Tibial nerve (tissue), 4 donors: Measurements from ENCODE around the gene LPO.

ENCODE experiments used
- EP300 ChIP-seq, 2 donors: sonication (generic); formaldehyde crosslinking; IDR thresholded peaks; one replicate each; pipeline ENCODE4 v1.6.1; 2017; ENCODE audit warnings: antibody characterized with exemption in 2 of 2, mild to moderate bottlenecking in 1 of 2
- POLR2A ChIP-seq, 2 donors: fragments of 450-650 bp; IDR thresholded peaks; one replicate each; pipeline ENCODE4 v1.6.1; 2017; ENCODE audit warnings: antibody characterized with exemption in 2 of 2, mild to moderate bottlenecking in 2 of 2, moderate library complexity in 2 of 2
- TF ChIP-seq, protein P1 (sequence below), 5 experiments: fragments of 200-600 bp in 3 of 5; fragments of 450-650 bp in 2 of 5; sonication (generic) in 3 of 5; IDR thresholded peaks; one replicate each; pipeline ENCODE4 v1.5.1; 2016 to 2019; ENCODE audit warnings: antibody characterized with exemption in 5 of 5, mild to moderate bottlenecking in 3 of 5, moderate library complexity in 2 of 5

DNA sequence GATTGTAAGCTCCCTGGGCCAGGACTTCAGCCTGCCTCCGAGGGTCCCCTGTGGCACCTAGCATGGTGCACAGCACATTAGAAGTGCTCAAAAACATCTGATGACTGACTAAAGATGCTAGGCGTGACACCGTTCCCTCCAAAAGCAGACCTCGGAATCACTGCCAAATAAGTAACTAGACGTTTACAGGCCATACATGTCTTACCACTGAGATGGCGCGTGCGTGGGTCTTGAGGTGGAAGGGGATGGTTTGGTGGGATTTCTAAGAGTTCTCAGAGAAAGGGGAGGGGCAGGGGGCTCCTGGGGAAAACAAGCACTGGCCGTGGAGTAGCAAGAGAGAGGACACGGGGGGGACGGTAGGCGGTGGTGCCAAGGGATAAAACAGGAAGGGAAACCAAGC, 29.9 kb downstream of the LPO start:
- TF ChIP-seq, protein P1, sequence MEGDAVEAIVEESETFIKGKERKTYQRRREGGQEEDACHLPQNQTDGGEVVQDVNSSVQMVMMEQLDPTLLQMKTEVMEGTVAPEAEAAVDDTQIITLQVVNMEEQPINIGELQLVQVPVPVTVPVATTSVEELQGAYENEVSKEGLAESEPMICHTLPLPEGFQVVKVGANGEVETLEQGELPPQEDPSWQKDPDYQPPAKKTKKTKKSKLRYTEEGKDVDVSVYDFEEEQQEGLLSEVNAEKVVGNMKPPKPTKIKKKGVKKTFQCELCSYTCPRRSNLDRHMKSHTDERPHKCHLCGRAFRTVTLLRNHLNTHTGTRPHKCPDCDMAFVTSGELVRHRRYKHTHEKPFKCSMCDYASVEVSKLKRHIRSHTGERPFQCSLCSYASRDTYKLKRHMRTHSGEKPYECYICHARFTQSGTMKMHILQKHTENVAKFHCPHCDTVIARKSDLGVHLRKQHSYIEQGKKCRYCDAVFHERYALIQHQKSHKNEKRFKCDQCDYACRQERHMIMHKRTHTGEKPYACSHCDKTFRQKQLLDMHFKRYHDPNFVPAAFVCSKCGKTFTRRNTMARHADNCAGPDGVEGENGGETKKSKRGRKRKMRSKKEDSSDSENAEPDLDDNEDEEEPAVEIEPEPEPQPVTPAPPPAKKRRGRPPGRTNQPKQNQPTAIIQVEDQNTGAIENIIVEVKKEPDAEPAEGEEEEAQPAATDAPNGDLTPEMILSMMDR (IDR thresholded peaks at IDR 0.05), result no peak
- TF ChIP-seq POLR2A (IDR thresholded peaks at IDR 0.05) (no peak), EP300 (IDR thresholded peaks at IDR 0.05) (no peak)
